ENCODE data around the gene CDK5RAP2.

DNA sequence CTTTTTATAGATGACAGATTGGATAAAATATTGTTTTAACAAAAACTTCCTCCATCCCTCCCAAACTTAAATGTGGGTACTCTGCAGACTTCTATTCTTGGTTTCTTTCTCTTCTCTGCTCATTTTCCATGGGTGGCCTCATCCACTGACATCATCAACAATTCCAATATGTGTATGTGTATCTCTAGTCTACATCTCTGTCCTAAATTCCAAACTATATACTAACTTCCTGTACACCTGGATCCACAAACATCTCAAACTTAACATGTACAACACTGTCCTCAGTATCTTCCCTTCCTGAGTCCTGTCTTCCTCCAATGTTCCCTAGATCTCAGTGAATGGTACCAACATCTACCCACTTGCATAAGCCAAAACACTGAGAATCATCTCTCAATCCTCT, 28.5 kb upstream of the CDK5RAP2 start:
- TF ChIP-seq, protein P1, sequence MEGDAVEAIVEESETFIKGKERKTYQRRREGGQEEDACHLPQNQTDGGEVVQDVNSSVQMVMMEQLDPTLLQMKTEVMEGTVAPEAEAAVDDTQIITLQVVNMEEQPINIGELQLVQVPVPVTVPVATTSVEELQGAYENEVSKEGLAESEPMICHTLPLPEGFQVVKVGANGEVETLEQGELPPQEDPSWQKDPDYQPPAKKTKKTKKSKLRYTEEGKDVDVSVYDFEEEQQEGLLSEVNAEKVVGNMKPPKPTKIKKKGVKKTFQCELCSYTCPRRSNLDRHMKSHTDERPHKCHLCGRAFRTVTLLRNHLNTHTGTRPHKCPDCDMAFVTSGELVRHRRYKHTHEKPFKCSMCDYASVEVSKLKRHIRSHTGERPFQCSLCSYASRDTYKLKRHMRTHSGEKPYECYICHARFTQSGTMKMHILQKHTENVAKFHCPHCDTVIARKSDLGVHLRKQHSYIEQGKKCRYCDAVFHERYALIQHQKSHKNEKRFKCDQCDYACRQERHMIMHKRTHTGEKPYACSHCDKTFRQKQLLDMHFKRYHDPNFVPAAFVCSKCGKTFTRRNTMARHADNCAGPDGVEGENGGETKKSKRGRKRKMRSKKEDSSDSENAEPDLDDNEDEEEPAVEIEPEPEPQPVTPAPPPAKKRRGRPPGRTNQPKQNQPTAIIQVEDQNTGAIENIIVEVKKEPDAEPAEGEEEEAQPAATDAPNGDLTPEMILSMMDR (conservative IDR thresholded peaks at IDR 0.05): no peak
- TF ChIP-seq ZFX (IDR thresholded peaks at IDR 0.05): no peak

Measured in C4-2B (cell line).